Retinal pigment epithelial cell (primary cell): ENCODE measurements around the gene GMFB.

Experiments used
- DNase-seq: peaks from one replicate; pipeline ENCODE4 v3.0.0-alpha.2; 2010; ENCODE audit warnings: low read depth
- H3K4me3 ChIP-seq: 2 replicates; pipeline ENCODE4 v1.5.1; 2011; ENCODE audit warnings: mild to moderate bottlenecking, low read length, control low read depth, moderate library complexity
- TF ChIP-seq, protein P1 (sequence below): conservative IDR thresholded peaks from 2 replicates; pipeline ENCODE4 v1.5.1; 2011; ENCODE audit warnings: low read depth, low read length, control low read depth, inconsistent platforms

GMFB gene

DNA sequence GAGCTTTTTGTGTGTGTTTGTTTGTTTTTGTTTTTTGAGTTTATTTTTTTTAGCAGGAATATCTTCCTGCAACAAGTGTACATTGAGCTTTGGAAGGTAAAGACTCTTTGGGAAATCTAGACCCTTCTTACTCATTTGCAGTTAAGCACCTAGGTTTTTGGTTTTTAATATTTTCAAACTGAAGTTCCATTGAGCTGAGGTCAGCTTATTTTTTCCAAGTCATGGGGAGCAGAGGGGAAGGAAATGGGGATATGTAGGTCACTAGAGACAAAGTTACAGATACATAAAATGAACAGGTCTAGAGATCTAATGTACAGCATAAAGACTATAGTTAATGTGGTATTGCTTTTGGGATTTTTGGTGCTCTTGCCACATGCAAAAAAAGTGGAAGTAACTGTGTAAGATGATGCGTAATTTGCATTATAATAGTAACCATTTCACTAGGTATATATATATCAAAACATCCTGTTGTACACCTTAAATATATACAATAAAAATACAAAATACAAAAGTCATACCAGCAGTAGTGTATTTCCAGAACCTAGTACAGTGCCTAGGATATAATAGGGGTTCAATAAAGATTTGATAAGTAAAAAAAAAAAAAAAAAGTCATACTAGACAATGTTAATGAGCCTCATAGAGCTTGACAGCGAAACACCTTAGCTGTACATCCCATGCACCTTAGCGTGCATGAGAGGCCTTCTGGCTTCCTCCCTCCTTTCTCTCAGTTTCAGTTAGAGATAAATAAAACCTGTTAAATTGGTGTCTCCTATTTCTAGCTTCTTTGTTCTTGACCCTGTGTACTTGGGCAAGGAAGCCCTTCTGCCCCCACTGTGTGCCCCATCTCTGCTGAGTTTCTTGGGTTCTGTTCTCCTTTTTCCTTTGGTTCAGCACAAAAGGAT, 43.6 kb upstream of the GMFB start:
- no peak overlapping the region for H3K4me3 ChIP-seq
- TF ChIP-seq, protein P1, sequence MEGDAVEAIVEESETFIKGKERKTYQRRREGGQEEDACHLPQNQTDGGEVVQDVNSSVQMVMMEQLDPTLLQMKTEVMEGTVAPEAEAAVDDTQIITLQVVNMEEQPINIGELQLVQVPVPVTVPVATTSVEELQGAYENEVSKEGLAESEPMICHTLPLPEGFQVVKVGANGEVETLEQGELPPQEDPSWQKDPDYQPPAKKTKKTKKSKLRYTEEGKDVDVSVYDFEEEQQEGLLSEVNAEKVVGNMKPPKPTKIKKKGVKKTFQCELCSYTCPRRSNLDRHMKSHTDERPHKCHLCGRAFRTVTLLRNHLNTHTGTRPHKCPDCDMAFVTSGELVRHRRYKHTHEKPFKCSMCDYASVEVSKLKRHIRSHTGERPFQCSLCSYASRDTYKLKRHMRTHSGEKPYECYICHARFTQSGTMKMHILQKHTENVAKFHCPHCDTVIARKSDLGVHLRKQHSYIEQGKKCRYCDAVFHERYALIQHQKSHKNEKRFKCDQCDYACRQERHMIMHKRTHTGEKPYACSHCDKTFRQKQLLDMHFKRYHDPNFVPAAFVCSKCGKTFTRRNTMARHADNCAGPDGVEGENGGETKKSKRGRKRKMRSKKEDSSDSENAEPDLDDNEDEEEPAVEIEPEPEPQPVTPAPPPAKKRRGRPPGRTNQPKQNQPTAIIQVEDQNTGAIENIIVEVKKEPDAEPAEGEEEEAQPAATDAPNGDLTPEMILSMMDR: no peak
- no peak for DNase-seq

DNA sequence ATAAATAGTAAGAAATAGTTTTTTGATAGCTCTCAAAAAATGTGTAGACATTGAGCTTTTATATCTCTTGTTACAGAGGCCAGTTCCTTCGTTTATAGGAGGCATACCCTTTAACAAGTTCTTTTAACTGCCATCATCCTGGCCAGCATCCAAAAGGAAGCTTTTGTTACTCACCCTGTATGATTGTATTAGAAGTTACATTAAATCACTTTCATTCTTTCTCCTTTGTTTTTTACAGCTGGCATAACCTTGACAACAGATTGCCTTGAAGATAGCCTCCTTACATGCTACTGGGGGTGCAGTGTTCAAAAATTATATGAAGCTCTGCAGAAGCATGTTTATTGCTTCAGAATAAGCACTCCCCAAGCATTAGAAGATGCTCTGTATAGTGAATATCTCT, 41.0 kb upstream of the GMFB start:
- H3K4me3 ChIP-seq: no peak overlapping the region
- TF ChIP-seq, protein P1: no peak
- DNase-seq: no peak

GRCh38 chr14:54528973-54529372, 40.2 kb upstream of the GMFB start:
- no peak for DNase-seq
- no peak overlapping the region for H3K4me3 ChIP-seq
- TF ChIP-seq, protein P1: no peak

GRCh38 chr14:54524410-54524809, 35.6 kb upstream of the GMFB start:
- DNase-seq: no peak
- H3K4me3 ChIP-seq: no peak overlapping the region
- TF ChIP-seq, protein P1: no peak

- DNase-seq: no peak
- TF ChIP-seq, protein P1: no peak
- H3K4me3 ChIP-seq: no peak overlapping the region
Measured at GRCh38 chr14:54516709-54517108, 27.9 kb upstream of the GMFB start.

DNA sequence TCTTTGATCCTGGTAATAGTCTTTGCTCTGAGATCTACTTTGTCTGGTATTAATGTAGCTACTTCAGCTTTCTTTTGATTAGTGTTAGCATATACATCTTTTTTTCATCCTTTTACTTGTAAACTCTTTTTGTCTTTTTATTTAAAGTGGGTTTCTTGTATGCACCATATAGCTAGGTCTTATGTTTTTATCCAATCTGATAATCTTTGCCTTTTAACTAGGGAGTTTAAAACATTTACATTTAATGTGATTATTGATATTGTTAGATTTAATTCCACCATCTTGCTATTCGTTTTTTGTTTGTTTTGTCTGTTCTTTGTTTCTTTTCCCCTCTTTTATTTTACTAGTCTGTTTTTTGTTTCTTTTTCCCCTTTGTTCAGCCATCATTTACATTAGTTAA, 26.9 kb upstream of the GMFB start:
- DNase-seq: no peak
- H3K4me3 ChIP-seq: no peak overlapping the region
- TF ChIP-seq, protein P1: no peak

DNA sequence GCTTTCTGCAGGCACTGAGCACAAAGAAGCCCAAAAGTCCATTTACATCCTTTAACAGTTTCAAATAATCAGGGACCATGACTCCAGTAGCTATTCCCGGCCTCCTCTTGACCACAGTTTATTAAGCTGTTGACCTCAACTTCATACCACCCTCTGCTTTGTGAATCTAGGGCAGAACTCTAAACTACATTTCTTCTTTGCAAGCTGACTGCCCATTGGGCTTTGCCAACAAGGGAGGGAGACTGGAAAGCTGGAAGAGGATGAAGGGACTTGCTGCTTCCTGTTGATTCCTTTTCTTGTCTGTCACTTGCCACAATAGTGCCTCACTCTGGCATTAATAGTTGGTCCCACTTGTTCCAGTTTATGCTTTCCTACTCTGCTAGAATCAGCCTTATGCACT, 23.6 kb upstream of the GMFB start:
- TF ChIP-seq, protein P1: no peak
- H3K4me3 ChIP-seq: no peak overlapping the region
- no peak for DNase-seq
